ENCODE data around the gene MGMT.

MGMT gene

GRCh38 chr10:129760003-129760315 lies 292.9 kb downstream of the MGMT start:
- no peak for DNase-seq
- no peaks in the 10 kb centered on the region for H3K9me2 ChIP-seq (replicated peaks; ENCODE audit: insufficient read depth, low read length)
- H3K4me3 ChIP-seq (ENCODE audit: low read length): no peak overlapping the region
- H3K27me3 ChIP-seq (replicated peaks; ENCODE audit: insufficient read depth, low read length): no peaks in the 10 kb centered on the region
- H3K9me3 ChIP-seq (replicated peaks; ENCODE audit: insufficient read depth, low read length): no peaks in the 10 kb centered on the region
- TF ChIP-seq EZH2phosphoT487 (IDR thresholded peaks at IDR 0.05; ENCODE audit: low read length) (no peak), EZH2 (optimal IDR thresholded peaks at IDR 0.05; ENCODE audit: low read depth, low read length) (no peak), CTCF (IDR thresholded peaks at IDR 0.05; ENCODE audit: low read length) (no peak)
- no peaks in the 10 kb centered on the region for H3K36me3 ChIP-seq (replicated peaks; ENCODE audit: insufficient read depth, low read length)
- no peak overlapping the region for H3K27ac ChIP-seq (ENCODE audit: low read length)
- H3K4me1 ChIP-seq (ENCODE audit: low read length): no peaks in the 10 kb centered on the region
- no peak overlapping the region for H3K4me2 ChIP-seq (ENCODE audit: low read depth, low read length)
- H3K9ac ChIP-seq (ENCODE audit: low read length): no peak overlapping the region
- H3F3A ChIP-seq (ENCODE audit: insufficient read depth, low read length): no peaks in the 10 kb centered on the region
- no peaks in the 10 kb centered on the region for H3K79me2 ChIP-seq (ENCODE audit: low read length)
- H4K20me1 ChIP-seq (ENCODE audit: insufficient read depth, low read length): no peaks in the 10 kb centered on the region
- no peak overlapping the region for H2AFZ ChIP-seq (ENCODE audit: low read length)

- Histone ChIP-seq H3K27ac (ENCODE audit: low read length) (no peak overlapping the region), H3K27me3 (replicated peaks; ENCODE audit: insufficient read depth, low read length) (no peaks in the 10 kb centered on the region), H3K9ac (ENCODE audit: low read length) (no peak overlapping the region), H4K20me1 (ENCODE audit: insufficient read depth, low read length) (no peaks in the 10 kb centered on the region), H3K9me3 (replicated peaks; ENCODE audit: insufficient read depth, low read length) (no peaks in the 10 kb centered on the region), H3K36me3 (replicated peaks; ENCODE audit: insufficient read depth, low read length) (no peaks in the 10 kb centered on the region), H3K9me2 (replicated peaks; ENCODE audit: insufficient read depth, low read length) (no peaks in the 10 kb centered on the region), H3K4me2 (ENCODE audit: low read depth, low read length) (no peak overlapping the region), H3K4me3 (ENCODE audit: low read length) (no peak overlapping the region), H3F3A (ENCODE audit: insufficient read depth, low read length) (no peaks in the 10 kb centered on the region), H3K79me2 (ENCODE audit: low read length) (no peaks in the 10 kb centered on the region), H2AFZ (ENCODE audit: low read length) (no peak overlapping the region), H3K4me1 (ENCODE audit: low read length) (no peaks in the 10 kb centered on the region)
- DNase-seq: no peak
- TF ChIP-seq CTCF (IDR thresholded peaks at IDR 0.05; ENCODE audit: low read length): no peak
- no peak for TF ChIP-seq EZH2 (optimal IDR thresholded peaks at IDR 0.05; ENCODE audit: low read depth, low read length)
- TF ChIP-seq EZH2phosphoT487 (IDR thresholded peaks at IDR 0.05; ENCODE audit: low read length): no peak
Observed at GRCh38 chr10:129760416-129760815, 293.4 kb downstream of the MGMT start.

DNA sequence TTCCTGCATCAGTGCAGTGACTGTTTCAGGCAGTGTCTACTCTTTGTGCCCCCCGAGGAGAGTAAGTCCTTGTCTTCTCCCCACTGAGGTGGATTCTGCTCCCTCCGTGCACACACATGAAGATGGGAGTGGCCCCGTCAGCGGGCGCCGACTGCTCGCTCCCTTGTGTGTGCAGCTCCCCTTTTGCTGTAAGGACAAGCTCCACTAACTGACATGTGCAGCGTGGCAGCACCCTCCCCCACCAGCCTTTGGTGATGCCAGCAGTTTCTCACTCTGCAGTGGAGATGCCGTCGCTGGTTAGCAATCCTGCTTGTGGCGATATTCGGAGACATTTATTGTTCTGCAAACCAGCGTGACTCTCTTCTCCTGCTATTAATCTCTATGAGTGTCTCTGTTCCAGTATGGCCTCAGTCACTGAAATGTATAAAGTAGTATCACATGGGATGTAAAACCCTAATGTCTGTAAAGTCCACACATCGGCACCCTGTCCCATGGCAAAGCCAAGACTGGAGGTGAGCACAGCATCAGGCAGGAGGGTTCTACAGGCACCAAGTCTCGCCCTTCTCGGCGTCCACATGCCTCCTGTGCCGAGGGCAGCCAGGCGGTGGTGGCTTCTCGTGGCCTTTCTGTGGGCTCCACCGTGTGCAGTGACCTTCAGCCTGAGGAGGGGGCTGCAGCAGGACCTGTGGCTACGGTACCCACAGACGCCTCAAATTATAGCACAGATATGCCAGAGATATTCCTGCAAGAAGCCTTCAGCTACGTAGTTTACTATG lies 294.3 kb downstream of the MGMT start:
- H3K4me1 ChIP-seq (ENCODE audit: low read length): no peaks in the 10 kb centered on the region
- TF ChIP-seq EZH2 (optimal IDR thresholded peaks at IDR 0.05; ENCODE audit: low read depth, low read length) (no peak), EZH2phosphoT487 (IDR thresholded peaks at IDR 0.05; ENCODE audit: low read length) (no peak), CTCF (IDR thresholded peaks at IDR 0.05; ENCODE audit: low read length) (no peak)
- H3K4me2 ChIP-seq (ENCODE audit: low read depth, low read length): no peak overlapping the region
- no peak overlapping the region for H2AFZ ChIP-seq (ENCODE audit: low read length)
- DNase-seq: no peak
- no peaks in the 10 kb centered on the region for H3K36me3 ChIP-seq (replicated peaks; ENCODE audit: insufficient read depth, low read length)
- no peaks in the 10 kb centered on the region for H3K27me3 ChIP-seq (replicated peaks; ENCODE audit: insufficient read depth, low read length)
- H3K27ac ChIP-seq (ENCODE audit: low read length): no peak overlapping the region
- no peaks in the 10 kb centered on the region for H3K9me2 ChIP-seq (replicated peaks; ENCODE audit: insufficient read depth, low read length)
- H3F3A ChIP-seq (ENCODE audit: insufficient read depth, low read length): no peaks in the 10 kb centered on the region
- H3K9ac ChIP-seq (ENCODE audit: low read length): no peak overlapping the region
- no peaks in the 10 kb centered on the region for H4K20me1 ChIP-seq (ENCODE audit: insufficient read depth, low read length)
- H3K79me2 ChIP-seq (ENCODE audit: low read length): no peaks in the 10 kb centered on the region
- H3K9me3 ChIP-seq (replicated peaks; ENCODE audit: insufficient read depth, low read length): no peaks in the 10 kb centered on the region
- no peak overlapping the region for H3K4me3 ChIP-seq (ENCODE audit: low read length)
